GM19455 (cell line): ENCODE data around the gene HTRA1.

ENCODE experiments used
- ATAC-seq: cut with Tn5 transposase; IDR thresholded peaks from one replicate; pipeline ENCODE4 v1.9.1; 2021; ENCODE audit not compliant: unreplicated experiment

The HTRA1 gene

DNA sequence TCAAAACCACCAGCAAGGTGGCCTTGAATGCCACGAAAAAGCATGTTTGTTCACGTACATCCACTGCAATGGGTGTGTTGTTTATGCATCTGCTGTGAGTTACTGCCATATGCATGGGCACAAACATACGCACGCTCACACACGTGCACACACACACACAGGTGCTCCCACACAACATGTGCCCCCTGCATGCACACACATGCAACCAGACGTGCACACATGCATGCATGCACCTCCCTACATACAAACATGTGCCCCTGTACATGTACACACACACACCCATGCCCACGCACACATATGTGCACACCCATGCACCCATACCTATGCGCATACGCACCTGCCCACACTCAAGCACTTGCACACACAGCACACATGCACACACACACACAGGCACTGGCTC is 89.1 kb downstream of the HTRA1 start:
- no peak for ATAC-seq

DNA sequence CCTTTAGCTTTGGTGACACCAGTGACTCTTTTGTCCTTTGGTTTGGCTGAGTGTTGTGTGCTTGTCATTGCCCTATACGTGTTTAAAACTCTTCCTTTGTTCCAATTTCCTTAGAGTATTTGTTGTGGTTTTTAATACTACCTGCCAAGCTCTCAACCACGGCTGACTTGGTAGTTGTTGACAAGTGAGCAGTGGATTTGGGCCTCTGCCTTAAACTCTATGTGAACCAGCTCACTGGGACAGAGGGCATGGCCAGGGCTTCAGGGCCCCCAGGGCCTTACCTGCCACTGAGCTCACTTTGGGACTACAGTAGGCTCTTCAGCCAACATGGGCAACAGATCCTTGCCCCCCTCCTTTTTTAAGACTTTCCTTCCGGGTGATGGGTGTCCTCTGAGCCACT is 89.6 kb downstream of the HTRA1 start:
- ATAC-seq, result no peak

DNA sequence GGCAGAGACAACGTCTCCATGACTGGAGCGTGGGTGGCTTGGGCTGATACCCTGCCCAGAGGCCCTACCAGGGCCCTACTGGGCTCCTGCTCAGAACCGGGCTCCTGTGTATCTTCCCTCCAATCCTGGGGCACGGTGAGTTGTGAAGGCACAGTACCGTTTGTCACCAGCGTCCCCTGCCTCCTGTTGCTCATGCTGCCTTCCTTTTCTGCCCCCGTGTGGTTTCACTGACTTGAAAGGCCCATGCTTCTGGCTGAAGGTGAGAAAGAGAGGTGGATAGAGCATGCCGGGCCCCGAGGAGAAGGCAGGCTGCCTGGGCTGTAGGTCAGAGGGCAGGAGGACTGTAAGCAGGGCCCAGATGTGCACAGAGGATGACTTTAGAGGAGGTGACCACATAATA is 90.1 kb downstream of the HTRA1 start:
- ATAC-seq, result no peak

DNA sequence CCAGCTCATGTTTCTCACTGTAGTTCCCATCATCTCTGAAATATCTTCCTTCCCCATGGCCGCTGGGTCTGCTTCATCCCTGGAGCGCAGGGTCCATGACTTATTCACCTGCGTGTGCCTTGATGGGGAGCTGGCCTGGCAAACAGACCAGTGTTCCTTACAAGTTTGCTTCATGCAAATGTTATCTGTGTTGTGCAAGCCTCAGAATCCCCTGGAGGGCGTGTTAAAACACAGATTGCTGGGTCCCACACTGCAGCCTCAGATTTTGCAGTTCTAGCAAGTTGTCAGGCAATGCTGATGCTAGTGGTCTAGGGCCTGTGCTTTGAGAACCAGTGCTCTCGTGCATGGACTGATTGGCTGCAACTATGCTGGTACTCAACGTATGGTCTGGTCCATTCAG is 92.0 kb downstream of the HTRA1 start:
- no peak for ATAC-seq

DNA sequence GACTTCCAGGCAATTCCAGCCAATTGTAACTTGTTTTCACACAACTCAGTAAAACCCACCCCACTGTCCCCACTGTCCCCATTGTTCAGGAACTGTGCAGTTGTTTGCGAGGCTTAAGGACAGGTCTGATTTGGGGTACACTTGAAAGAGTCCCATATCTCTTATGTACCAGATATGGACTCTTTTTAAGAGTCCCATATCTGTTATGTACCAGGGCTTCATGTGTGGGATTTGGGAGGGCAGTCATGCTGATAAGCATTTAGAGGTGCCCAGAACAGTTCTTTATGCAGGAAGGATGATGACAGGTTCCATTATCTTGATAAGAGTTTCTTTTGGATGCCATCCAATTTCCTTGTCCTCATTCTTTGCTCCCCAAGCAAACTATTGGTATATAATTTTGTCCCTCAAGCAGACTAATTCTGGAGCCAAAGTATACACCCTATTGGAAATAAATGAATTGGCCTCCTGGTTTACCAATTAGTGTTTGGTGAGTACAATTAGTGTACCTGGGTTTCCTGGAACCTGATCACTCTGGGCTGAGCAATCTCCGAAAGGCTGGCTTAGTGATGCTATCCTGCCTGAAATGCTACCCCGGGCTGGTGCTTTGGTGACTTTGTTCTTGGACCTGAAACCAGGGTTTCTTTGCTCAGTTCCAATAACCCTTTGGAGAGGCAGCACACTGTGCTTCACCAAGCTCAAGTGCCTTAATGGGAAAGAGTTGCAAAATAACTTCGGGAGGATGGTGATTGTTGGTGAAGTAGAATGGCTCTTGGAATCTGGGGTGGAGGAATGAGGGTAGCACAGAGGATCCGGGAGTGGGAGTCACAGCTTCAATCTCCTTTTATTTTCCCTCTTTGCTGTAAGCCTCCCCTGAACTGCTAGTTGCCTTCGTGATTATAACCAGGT is 93.0 kb downstream of the HTRA1 start:
- no peak for ATAC-seq

DNA sequence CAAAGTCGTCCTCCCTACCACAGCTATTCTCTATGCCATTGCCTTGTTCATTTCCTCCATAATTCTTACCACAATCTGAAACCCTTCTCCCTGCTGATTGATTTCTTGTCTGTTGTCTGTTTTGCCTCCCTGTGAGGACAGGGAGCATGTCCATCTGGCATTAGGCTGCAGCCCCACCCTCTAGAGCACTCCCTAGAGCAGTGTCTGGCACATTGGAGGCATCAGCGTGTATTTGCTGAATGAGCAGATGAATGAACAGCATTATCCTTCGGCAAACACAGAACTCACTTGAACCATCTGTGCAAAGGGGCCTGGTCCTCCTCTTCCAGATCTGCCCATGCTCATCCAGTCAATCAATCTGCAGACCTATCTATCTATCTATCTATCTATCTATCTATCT is 94.1 kb downstream of the HTRA1 start:
- no peak for ATAC-seq

DNA sequence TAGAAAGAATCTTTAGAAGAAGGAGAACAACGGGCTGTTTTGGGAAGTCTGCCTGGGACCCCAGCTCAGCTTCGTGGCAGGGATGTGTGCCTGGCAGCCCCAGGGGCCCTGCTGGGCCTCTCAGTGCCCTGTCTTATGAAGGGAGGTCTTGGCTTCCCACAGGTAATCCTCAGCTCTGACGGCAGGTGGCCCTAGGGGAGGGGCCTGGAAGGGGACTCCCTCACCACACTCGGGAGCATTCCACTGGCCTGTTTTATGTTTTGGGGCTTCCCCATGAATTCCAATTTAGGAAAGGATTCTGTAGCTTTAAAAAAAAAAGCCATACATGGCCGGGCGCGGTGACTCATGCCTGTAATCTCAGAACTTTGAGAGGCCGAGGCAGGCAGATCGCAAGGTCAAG is 96.2 kb downstream of the HTRA1 start:
- ATAC-seq, result no peak

DNA sequence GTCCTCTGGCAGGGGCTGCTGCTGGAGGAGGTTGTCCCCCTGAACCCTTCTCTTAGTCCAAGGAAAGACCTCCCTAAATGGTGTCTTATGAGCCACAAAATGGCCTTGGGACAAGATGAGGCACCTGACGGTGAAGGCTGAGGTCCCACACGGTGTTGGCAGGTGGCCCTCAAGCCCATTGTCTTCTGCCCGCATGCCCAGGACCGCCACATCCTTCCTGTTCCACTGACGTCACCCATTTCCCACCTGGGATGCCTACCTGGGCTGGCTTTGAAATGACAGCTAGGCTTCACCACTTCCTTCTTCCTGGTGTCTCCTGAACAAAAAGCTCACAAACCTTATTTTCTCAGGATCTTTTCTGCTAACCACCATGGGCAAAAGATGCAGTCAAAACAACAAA is 97.1 kb downstream of the HTRA1 start:
- ATAC-seq, result no peak

DNA sequence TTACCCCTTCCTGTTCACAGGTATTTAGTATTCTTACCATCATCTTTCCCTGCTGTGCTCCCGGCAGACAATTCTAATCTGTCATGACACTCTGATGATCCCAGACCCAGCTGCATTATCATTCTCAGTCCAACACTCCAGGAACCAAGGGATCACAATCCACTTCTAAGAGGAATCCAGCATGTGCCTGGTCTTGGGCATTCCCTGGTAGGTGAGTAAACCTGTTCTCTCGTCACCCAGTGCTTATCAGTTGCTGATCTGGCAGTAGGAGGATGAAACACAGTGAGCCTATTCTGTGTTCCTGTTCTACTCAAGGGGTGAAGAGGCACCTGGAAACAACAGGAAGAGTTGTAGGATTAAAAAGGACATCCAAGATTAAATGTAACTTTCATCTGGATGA is 97.9 kb downstream of the HTRA1 start:
- no peak for ATAC-seq

DNA sequence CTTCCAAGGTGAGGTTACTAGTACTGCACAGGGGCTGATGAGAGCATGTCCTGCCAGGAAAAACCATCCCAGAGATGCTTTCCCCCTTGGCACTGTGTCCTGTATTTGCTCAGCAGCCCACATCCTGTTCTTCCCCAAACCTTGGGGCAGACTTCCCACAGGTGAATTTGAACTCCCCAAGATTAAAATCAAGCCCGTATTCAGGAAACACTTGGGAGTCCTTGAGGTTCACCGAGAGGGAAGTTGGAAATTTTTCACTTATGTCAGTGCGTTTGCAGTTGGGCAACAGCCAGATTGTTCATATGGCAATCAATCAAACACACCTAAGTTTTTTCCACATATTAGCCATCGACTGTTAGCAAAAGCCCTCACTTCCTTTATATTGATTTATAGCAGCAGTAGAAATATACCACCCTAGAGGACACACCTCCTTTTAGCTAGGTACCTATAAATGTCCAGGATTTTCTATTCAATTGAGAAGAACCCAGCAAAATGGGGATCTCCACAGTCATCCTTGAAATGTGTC is 99.0 kb downstream of the HTRA1 start, which contains the start of gene DMBT1:
TSS of gene DMBT1 (plus strand) at position 476 of the 526 bp plus-strand sequence. CDS start at position 493, 17 bp downstream.
- ATAC-seq, result no peak

DNA sequence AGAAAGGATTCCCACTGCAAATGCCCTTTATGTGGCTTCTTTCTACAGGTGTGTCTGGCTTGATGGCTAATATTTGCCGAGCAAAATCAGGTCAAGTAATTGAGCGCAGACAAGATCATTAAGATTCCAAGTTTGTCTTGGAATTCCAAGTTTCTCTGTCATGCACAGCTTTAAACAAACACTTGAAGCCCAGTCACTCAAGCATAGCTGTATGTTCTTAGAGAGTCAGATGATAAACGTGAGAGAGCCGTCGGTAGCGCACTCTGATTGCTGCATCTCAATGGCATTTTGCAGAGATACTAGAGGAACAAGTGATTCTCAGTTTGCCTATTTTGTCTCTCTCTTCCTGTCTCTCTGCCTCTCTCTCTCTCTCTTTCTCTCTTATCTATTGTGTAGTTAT is 99.9 kb downstream of the HTRA1 start:
- no peak for ATAC-seq

DNA sequence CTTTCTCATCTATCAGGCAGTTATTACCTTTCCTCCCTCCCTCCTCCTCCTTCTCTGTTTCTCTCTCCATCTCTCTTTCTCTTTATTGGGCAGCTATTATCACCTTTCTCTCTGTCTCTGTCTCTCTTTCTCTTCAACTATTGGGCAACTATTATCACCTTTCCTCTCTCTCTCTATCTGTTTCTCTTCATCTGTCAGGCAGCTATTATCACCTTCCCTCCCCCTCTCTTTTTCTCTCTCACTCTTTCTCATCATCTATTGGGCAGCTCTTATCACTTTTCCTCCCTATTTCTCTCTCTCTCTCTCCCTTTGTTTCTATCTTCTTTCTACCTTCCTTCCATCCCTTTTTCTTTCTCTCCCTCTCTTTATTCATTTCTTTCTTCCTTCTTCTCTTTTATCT is 100.4 kb downstream of the HTRA1 start:
- no peak for ATAC-seq
